ENCODE data around the gene CD300LG.
"Not testable (repeated sequence)": the region's sequence is repeated elsewhere in the genome, so short reads cannot be mapped to it uniquely, and the experiment has no call there.

The CD300LG gene, protein sequence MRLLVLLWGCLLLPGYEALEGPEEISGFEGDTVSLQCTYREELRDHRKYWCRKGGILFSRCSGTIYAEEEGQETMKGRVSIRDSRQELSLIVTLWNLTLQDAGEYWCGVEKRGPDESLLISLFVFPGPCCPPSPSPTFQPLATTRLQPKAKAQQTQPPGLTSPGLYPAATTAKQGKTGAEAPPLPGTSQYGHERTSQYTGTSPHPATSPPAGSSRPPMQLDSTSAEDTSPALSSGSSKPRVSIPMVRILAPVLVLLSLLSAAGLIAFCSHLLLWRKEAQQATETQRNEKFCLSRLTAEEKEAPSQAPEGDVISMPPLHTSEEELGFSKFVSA

DNA sequence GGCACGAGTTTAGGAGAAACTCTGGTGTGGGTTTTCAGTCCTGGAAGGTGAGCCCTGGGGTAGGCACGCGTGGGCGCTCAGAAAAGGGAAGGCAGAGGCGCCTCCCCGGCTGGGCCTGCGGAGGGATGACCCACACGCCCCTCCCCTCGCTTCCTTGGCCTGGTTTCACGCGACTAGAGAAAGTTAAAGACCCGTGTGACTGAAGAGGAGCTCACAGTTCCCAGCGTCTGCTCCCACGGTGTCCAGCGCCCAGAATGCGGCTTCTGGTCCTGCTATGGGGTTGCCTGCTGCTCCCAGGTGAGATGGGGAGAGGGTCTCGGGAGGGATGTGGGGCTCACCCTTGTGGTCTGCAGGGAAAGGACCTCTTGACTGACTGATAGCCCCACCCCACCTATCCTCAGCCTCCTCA, at the start of gene CD300LG:
Gene CD300LG, plus strand, starts transcription at position 214 of the 409 bp plus-strand sequence. Its CDS starts 41 bp downstream, at position 255.
- DNase-seq, result no peak

DNA sequence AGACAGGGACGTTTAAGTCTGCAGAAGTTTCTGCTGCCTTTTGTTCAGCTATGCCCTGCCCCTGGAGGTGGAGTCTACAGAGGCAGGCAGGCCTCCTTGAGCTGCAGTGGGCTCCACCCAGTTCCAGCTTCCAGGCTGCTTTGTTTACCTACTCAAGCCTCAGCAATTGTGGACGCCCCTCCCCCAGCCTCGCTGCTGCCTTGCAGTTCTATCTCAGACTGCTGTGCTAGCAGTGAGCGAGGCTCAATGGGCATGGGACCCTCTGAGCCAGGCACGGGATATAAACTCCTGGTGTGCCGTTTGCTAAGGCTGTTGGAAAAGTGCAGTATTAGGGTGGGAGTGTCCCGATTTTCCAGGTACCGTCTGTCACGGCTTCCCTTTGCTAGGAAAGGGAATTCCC, 49.0 kb upstream of the CD300LG start:
- DNase-seq, result not testable (repeated sequence)

DNA sequence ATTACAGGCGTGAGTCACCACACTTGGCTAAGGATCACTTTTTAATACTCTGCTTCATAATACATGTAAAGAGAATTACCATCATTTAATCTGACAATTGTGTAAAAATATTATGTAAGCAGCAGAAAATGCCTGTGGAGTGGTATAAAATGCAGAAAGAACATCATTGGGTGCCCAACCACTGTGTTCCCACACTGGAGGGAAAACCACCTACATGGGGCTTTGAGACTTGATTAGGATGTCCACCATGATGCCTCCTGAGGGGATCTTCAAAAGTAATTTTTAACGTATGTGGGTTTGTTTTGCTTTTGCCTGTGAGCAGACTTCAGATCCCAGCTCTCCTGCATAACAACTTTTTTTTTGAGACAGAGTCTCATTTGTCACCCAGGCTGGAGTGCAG, 47.9 kb upstream of the CD300LG start:
- DNase-seq, result no peak

DNA sequence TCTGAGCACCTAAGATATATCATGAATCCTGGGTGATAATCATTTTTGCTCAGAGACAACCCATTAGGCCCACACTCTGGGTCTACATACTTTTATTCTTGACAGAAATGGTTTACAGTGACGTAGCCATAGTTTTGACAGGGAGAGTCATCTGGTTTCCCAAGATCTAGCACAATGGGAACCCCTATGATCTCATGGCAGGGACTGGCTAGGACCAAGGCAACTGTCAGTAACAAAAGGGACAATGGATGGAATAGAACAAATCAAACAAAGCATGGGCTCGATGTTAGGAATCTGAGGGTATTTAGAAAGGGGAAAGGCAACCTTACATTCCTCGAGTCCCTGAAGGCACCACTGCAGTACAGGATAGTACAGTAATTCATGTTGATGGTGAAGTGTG, 46.2 kb upstream of the CD300LG start:
- DNase-seq, result no peak

DNA sequence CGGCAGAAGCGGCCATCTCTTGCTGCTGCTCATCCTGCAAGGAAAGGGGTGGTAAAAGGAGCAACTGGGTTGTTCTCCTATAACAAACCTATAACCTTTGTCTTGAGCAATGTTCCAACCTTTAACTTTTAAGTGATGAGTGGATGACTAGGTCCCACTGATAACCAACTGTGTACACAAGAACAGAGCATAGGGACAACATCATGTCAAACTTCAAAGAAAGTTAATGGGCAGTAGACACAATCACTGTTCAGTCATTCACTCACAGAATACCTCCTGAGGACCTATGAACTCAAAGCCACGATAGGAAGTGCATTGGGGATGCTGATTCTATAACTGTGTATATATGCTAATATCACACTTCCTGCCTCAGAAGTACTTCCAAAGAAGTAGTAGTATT, 45.1 kb upstream of the CD300LG start:
- DNase-seq, result no peak

DNA sequence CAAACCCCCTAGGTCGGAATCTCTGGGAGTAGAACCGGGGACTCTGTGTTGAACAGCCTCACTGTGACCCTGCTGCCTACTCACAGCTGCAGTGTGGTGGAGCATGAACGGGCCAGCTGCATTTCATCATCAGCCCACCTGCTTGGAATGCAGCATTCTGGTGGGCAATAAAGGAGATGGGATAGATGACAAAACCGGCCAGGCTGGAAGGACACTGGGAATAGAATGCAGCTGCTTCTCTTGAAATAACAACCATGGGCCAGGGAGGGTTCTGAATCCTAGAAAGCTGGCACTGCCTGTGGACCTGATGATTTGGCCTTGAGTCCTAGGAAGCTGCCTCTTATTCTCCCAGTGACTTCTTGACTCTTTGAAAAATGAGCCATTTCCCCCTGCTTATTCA, 43.2 kb upstream of the CD300LG start:
- no peak for DNase-seq

DNA sequence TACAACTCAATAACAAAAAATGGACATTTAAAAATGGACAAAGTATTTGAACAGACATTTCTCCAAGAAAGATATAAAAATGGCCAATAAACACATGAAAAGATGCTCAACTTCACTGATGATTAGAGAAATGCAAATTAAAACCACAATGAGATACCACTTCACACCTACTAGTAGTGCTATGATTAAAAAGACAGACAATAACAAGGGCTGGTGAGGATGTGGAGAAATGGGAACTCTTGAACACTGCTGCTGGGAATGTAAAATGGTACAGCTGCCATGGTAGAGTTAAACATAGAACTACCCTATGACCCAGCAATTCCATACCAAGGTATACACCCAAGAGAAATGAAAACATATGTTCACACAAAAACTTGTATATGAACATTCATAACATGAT, 41.9 kb upstream of the CD300LG start:
- no peak for DNase-seq

DNA sequence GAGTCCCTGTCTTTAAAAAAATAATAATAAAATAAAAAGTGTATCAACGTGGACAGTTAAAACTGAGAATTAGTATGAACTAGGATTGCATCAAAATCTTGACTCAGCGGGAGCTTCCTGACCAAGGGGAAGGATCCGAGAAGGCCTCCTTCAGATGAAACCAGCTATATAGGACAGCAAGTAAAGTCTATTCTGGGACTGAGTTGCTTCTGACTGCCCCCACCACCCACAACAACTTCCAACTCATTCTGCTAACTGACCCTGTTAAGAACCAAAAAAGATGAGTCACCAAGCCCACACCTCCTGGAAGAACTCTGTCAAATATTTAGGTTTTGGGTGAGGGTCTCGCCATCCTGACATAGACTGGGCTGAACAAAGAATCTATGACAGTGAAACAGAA, 38.9 kb upstream of the CD300LG start:
- DNase-seq, result no peak

DNA sequence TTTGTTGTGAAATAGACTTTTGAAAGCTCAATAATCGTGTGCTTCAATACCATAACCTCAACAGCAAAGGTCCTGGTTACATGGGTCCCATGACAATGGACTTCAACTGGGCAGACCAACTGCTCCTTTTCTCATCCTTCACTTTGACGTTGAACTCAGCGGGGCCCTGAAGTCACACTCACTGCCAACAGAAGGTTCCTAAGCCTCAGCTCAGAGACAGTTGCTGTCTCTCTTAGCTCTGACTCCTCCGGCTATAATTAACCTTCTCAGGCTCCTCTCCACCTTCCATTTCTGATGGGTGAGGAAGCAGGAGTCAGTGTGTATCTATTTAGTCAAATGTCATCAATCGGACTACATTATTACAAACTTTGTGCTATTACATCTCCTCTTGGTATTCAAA, 37.9 kb upstream of the CD300LG start:
- DNase-seq, result no peak

DNA sequence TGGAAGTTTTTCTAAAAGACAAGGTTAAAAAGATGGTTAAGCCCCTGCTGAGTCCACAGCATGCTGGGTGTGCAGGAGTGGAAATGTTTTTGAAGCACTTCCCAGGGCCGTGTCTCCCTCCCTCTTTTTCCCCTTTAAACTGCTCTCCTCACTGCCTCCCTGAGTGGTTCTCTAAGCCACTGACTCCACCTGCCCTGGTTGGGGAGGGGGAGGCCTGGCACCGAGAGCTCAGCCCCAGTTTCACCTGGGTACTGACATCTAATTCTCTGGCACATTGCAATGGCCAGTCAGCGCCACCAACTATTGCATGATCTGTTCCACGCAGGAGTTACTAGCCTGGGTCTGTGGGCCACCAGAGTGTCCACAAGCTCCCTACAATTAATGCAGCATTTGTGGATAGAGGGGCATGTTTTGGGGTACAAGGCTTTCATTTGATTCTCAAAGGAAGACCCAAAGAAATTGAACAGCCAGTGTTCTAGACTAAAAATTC, 36.7 kb upstream of the CD300LG start:
- no peak for DNase-seq

DNA sequence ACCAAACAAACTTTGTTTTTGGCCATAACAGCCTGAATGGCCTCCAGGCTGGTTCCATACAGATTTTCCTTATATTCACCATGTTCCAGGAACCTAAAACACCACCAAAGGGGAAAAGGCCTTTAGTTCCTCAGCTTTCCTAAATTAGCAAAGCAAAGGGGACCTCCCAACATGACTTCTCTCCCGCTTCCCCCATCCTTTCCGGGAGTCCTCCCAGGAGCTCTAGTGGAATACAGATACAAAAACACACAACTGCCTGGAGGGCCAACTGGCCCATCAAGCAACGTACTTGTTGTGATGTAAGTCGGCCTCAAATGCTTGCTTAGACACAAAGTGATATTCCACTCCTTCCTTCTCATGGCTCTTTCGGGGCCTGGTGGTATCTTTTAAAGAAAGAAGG, 36.2 kb upstream of the CD300LG start:
- DNase-seq, result no peak

DNA sequence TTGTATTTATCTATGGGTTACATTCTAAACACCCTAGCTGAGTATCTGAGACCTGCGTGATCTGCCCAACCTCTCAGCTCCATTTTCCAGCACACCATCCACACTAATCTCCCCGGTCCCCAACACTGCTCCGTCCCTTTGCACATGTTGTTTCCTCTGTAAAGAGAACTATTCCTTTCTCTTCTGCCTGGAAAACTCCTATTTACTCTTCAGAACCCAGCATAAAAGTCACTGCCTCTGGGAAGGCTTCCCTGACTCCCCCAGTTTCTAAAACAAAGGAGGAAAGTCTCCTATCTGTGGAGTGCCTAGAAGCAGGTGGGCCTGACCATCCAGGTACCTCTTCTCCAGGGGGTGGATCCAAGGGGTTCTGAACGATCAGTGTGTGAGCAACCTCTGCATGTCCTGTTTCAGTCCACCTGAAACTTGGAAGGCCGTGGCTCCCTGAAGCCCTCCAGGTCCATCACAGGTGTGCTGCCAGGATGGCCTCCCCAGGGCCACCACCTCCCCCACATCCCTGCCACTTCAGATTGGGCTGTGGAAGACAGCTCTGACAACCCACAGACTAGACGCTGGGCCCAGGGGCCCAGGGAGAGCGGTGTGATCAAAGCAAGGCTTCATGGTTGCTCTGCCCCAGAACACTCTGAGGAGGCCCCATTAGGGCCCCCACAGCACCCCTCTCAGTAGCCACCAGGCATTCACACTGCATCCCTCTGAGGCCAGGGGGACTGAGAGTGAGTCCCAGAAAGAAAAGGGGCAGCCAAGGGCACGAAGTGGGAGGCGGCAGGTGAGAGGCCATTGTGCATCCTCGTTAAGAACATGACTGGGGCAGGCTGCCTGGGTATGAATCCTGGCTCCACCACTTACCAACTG, 34.3 kb upstream of the CD300LG start:
- DNase-seq, result no peak

DNA sequence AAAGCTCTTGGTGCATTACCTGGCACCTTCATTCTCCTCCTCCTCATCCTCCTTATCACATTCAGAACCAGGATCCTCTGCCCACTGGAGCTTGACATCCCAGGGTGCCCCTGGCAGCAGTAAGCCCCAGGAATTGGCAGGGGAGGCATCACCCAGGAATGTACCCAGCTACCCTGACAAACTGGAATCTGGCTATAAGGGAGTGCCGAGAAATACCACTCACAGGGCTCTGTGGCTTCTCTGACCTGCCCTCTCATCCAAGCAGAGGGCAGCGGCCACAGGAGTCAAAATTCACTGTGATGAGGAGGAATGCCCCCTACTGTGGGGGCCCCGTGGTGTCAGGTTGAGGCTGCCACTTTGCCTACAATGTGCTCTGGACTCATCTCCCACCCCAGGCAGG, 33.6 kb upstream of the CD300LG start:
- DNase-seq, result no peak

DNA sequence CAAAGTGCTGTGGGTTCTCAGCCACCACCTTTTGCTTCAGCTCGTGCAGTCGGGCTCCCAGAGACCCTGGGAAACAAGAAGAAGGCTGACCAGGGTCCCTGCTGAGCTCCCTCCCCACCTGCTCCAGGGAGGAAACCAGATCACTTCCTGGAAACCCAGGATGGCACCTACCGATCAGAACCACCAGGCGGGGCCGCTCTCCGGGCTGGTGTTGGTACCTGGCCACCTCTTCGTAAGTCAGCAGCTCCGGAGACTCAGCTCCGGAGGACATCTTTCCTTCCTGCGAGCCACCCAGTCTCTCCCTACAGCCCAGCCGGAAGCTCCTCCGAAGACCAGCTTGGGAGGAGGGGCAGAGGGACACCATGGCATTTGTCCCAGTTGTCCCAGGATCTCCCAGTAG, 33.0 kb upstream of the CD300LG start:
- no peak for DNase-seq

DNA sequence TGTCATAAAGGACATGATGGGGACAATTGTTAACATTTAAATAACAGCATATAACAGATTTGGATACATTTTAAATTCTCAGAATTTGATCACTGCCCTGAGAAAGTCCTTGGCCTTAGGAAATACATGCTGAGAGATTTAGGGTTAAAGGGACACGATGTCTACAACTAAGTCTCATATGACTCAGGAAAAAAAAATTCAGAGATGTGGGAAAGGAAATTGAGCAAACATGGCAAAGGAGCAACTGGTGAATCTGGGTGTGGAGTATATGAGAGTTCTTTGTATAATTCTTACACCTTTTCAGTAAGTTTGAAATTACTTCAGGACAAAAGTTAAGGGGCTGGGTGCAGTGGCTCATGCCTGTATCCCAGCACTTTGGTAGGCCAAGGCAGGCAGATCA, 32.3 kb upstream of the CD300LG start:
- DNase-seq, result no peak

DNA sequence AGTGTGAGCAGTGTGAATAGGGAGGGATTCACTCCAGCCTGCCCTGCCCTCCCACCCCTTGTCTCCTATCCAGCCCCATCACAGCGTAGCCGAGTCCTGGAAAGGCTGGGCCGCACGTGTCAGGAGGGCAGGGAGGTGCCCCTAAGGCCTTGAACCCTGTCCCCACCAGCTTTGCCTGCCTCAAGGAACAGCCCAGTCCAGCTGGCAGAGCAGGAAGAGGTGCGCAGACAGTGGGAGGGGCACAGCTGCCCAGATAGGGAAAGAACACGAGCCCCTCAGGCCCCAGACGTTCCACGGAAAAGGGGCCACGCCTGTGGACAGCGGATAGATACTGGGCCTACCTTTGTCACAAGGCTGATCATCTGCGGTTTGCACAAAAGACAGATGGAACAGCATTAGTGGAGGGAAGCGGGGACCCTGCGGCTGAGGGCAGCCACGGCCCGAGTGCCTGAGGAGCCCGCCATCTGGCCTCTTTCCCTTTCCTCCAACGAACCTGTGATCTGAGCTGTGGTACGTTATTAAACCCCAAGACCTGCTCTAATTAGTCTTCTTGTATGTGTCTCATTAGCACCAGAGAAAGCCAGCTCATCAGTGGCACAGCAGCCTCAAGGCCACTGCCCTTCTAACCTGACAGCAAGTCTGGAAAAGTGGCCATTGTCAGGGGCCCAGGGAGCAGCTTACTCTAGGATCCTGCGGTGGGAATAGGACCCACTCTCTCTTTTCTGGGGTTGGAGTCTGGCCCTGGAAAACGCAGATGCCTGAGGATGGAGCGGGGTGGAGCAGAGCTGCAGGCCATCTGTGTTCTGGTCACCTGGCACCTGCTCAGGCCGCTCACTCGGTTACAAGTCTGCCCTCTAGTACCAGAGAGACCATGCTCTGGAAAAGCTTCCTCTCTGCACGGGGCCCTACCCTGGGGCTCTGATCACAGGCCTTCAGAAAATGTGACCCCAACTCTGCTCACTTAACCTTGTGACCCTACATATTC, 30.3 kb upstream of the CD300LG start:
- DNase-seq, result no peak

DNA sequence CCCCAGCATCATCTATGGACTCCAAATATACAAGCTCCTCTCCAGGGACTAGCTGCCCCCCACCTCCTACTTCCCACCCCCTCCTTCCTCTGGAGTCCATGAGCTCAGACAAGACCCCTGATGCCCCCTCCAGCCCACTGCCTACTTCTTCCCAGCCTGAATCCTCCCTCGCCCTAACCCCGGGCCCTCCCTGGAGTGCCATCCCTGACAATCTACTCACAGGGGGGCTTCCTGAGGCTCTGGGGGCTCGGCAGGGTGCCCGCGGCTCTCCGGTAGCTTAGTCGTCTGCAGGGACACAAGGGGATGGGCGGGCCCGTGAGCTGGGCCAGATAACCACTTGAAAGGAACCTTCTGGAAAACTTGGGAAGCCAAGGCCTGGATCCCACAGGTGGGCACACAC, 29.1 kb upstream of the CD300LG start:
- DNase-seq, result no peak

DNA sequence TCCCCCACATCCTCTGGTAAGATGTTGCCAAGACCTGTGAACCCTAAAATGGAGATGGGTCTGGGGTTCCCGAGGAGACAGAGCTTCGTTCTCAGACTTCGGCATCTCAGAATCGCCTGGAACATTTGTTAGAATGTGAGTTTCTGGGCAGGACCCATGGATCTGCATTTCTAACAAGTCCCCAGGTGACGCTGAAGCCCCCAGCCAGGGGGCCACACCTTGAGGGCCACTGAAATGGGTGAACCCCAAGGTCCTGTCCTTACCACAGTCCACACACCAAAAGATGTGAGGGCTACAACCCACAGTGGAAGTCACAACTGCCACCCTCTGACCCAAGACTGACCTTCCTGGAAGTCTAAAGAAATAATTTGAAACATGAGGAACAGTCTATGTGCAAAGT, 28.0 kb upstream of the CD300LG start:
- DNase-seq, result no peak

DNA sequence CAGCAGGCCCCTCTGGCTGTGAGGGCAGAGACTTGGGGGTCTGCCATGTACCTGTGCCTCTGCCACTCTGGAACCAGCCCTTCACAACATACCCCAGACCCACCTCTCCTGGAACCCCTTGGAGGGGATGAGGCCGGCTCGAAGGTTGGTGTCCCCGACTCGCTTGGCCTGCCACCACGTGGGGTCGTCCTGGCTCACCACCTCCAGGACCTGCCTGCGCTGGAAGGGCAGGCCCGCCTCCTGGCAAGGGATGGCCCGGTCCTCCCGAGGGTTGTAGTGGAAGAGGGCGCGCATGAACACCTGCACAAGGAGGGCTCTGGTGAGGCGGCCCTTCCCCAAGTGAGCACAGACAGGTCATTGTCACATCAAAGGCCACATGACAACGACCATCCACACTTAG, 26.2 kb upstream of the CD300LG start:
- DNase-seq, result no peak

DNA sequence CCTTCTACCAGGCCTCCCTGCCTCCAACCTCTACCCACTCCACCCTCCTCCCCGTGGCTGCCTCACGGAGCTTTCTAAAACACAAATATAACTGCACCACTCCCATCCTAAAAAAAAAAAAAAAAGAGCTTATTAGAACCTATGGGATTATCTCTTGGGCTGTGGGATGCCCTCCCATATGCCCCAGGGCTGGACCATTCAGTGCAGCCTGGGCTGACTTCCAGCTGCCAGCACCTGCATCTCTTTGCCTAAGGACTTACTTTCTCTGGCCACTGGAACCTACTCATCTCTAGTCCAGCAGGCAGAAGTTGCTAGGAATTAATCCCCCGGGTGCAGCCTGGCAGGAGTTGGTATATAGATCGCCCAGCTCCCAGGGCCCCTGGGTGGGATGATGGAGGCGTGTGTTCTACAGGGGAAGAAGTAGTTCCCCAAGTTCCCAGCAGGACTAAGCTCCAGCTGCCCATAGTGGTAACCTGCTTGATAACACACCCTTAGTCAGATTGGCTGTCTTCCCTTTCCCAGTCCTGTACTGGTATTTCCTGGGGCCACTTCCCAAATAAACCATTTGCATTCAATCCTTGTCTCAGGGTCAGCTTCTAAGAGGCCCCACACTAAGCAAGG, 24.3 kb upstream of the CD300LG start:
- no peak for DNase-seq

DNA sequence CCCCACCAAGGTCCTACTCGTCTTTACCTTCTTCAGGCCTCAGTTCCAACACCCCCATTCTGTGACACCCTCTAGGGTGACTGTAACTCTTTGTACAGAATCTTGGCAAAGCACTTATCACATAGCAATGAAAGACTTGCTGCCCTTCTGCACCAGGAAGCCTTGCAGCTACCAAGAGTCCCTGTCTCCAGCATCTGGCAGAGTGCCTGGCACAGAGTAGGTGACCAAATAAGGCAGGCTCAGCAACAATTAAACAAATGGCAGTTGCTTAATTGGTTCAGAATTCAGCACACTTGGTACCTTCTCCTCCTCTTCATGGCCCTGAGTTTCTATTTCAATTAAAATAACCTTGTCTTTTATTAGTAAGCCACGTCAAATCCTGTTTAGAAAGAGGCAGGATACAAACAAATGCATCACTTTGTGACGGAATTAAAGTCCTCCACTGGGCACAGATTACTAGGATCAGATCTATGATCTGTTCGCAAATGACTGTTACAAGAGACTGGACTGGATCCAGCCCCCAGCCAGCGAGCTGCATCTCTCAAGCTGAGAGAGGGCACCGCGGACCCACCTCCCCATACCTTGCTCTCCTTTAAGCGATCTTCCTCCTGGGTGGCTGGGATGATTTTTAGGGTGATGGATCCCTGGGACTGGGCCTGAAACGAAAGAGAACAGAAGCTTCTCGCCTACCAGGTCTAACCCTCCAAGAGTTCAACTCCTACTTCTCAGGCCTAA, 23.5 kb upstream of the CD300LG start:
- DNase-seq, result no peak

DNA sequence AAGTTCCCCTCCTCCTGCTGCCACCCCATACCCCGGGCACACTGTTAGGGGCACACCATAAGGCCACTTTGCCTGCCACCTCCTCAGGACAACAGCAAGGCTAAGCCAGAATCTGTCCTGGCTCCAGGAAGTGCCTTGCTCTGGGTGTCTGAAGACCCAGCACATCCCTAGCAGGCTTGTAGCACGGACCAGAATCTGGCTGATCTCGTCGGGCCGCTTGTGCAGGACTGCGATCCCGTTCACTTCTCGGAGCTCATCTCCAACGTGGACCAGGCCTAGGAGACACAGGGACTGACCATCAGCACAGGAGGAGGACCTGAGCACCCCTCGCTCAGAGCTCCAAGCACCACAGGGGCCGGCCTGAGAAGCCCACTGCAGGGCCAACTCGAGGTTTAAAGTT, 21.4 kb upstream of the CD300LG start:
- no peak for DNase-seq
